Rectal smooth muscle tissue (tissue), 1 donor: ENCODE data around the gene NPDC1.

Experiments used
- H3K27ac ChIP-seq: one replicate; pipeline ENCODE4 v1.7.0; 2013; ENCODE audit warnings: low read depth, low read length, inconsistent platforms
- H3K27me3 ChIP-seq: one replicate; pipeline ENCODE4 v1.7.0; 2013; ENCODE audit warnings: low read length; ENCODE audit not compliant: control insufficient read depth, insufficient read depth
- H3K36me3 ChIP-seq: one replicate; pipeline ENCODE4 v1.7.0; 2013; ENCODE audit warnings: low read length; ENCODE audit not compliant: control insufficient read depth, insufficient read depth
- H3K4me1 ChIP-seq: one replicate; pipeline ENCODE4 v1.7.0; 2013; ENCODE audit warnings: low read length; ENCODE audit not compliant: control insufficient read depth, insufficient read depth
- H3K4me3 ChIP-seq: one replicate; pipeline ENCODE4 v1.7.0; 2013; ENCODE audit warnings: low read length
- H3K9ac ChIP-seq: one replicate; pipeline ENCODE4 v1.7.0; 2013; ENCODE audit warnings: low read length

Gene NPDC1

DNA sequence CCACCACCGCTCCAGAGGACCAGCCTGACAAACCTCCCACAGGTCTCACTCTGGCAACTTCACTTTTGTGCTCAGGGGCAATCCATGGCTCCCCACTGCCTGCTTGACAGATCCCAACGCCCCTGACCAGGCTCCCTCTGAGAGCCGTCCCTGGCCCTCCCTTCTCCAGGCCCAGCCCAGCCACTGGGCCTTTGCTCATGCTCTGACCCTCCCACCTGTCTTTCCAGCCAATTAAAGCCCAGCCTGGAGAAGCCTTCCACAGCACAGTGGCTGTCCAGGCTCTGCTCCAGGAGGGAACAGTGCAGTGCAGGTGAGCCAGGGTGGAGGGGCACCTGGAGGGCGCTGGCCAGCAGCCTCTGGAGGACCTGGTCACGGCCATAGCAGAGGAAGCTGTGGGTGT lies 4.6 kb upstream of the NPDC1 start:
- Histone ChIP-seq H3K4me3 (no peak overlapping the region), H3K27me3 (peaks cover 25% of the 10 kb centered on the region), H3K4me1 (peaks cover 14% of the 10 kb centered on the region), H3K9ac (no peak overlapping the region), H3K27ac (no peak overlapping the region), H3K36me3 (no peaks in the 10 kb centered on the region)

DNA sequence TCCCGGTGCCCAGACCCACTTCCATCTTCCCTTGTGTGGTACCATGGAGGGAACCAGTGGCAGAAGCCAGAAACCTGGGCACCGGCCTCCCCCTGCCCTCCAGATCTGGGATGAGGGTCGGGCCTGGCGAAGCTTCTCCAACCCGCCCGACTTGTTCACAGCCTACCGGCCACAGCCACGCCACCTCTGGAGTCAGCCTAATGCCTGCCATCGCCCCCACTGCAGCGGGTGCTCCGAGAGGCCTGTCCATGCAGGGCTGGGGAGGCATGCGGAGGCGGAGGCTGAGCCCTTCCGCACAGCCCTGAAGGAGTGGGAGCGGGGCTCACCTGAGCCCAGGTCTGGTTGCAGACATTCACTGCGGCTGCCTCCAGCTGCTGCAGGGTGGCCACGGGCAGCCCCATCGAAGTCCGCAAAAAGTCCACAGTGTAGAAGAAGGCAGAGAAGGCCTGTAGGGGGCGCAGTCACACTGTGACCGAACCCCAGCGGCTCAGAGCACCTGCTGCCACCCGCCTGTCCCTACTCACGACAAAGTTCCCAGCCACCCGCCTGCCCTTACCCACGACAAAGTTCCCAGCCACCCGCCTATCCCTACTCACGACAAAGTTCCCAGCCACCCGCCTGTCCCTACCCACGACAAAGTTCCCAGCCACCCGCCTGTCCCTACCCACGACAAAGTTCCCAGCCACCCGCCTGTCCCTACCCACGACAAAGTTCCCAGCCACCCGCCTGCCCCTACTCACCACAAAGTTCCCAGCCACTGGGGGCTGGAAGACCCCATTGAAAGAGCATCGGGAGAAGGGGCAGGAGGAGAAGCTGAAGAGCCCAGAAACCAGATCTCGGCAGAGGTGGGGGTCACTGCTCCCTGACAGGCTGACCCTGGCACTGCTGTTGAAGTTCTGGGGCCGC lies 3.8 kb upstream of the NPDC1 start:
- peaks cover 12% of the 10 kb centered on the region for H3K4me1 ChIP-seq

GRCh38 chr9:137048655-137049543 lies 2.9 kb upstream of the NPDC1 start:
- H3K9ac ChIP-seq: no peak overlapping the region
- no peak overlapping the region for H3K27ac ChIP-seq
- H3K36me3 ChIP-seq: no peaks in the 10 kb centered on the region
- no peak overlapping the region for H3K4me3 ChIP-seq
- H3K27me3 ChIP-seq: peaks cover 28% of the 10 kb centered on the region
- peaks cover 17% of the 10 kb centered on the region for H3K4me1 ChIP-seq

More for the DNA sequence above, 3.8 kb upstream of the NPDC1 start:
- Histone ChIP-seq H3K27me3 (peaks cover 28% of the 10 kb centered on the region), H3K9ac (no peak overlapping the region), H3K36me3 (no peaks in the 10 kb centered on the region), H3K27ac (no peak overlapping the region), H3K4me3 (no peak overlapping the region)

- H3K4me3 ChIP-seq: peak overlapping the region; percentile 68
- peaks cover 17% of the 10 kb centered on the region for H3K4me1 ChIP-seq
- no peak overlapping the region for H3K9ac ChIP-seq
- H3K36me3 ChIP-seq: no peaks in the 10 kb centered on the region
- no peak overlapping the region for H3K27ac ChIP-seq
- H3K27me3 ChIP-seq: peaks cover 25% of the 10 kb centered on the region
Observed at GRCh38 chr9:137045294-137046087, 486 bp downstream of the NPDC1 start.

DNA sequence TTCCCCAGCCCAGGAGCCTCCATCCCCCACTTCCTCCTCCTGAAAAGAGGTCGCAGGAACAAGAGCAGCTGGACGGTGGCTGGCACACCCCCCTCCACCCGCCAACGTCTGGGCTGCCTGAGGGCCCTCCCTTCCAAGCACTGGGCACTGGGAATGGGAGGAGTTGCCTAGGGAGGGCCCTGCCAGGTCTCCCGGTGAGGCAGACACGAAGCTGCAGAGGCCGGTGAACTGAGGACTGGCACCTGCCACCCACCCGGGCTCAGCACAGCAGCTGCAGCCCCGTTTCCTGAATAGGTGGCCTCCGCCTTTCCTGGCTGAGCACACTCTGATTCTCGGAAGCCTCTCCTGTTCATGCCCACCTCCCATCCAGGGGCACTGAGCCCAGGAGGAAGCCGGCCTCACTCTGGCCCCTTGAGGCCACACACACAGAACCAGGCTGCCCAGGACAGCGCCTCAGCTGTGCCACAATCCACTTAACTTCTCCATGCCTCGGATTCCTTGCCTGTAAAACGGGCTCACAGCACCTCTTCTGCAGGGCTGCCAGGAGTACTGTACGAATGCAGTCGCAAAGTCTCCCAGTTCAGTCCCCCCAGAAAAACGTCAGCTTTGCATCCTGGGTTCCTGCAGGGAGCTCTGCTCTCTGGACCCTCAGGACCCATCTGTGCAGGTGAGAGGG lies 1.3 kb downstream of the NPDC1 start:
- Histone ChIP-seq H3K36me3 (no peaks in the 10 kb centered on the region), H3K9ac (no peak overlapping the region), H3K27ac (no peak overlapping the region), H3K4me3 (peak overlapping the region; percentile 64), H3K27me3 (peaks cover 24% of the 10 kb centered on the region), H3K4me1 (peaks cover 17% of the 10 kb centered on the region)

GRCh38 chr9:137044037-137044436 lies 1.9 kb downstream of the NPDC1 start:
- Histone ChIP-seq H3K4me1 (peaks cover 15% of the 10 kb centered on the region), H3K9ac (no peak overlapping the region), H3K27ac (no peak overlapping the region)

GRCh38 chr9:137042751-137043727 lies 2.9 kb downstream of the NPDC1 start:
- Histone ChIP-seq H3K4me1 (peaks cover 15% of the 10 kb centered on the region), H3K27me3 (peaks cover 14% of the 10 kb centered on the region), H3K36me3 (no peaks in the 10 kb centered on the region), H3K4me3 (no peak overlapping the region), H3K9ac (no peak overlapping the region), H3K27ac (peak overlapping the region; percentile 30)

More at GRCh38 chr9:137044037-137044436, 1.9 kb downstream of the NPDC1 start:
- peak overlapping the region; percentile 64 for H3K4me3 ChIP-seq
- H3K36me3 ChIP-seq: no peaks in the 10 kb centered on the region
- peaks cover 18% of the 10 kb centered on the region for H3K27me3 ChIP-seq

GRCh38 chr9:137041124-137041523 lies 4.9 kb downstream of the NPDC1 start:
- Histone ChIP-seq H3K4me1 (peaks cover 12% of the 10 kb centered on the region), H3K4me3 (no peak overlapping the region), H3K27me3 (peaks cover 3% of the 10 kb centered on the region), H3K36me3 (no peaks in the 10 kb centered on the region), H3K27ac (no peak overlapping the region), H3K9ac (no peak overlapping the region)

DNA sequence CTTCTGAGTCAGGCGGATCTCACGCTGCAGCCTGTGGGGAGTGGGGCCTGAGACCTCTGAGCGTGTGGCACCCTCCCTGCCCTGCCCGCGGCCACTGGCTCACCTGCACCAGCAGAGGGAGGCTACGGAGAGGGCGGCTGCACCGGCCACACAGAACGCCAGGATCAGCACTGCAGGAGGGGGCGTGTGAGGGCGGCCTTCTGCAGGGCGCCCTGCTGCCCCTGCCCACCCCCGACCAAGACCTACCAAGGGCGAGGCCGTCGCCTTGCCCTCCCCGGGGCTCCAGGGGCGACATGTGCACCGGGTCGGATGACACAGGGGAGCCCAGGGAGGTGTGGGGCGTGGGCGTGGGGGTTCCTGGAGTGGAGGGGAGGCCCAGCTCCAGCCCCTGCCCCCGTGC lies 5.4 kb downstream of the NPDC1 start:
- Histone ChIP-seq H3K4me3 (no peak overlapping the region), H3K36me3 (no peaks in the 10 kb centered on the region), H3K4me1 (peaks cover 11% of the 10 kb centered on the region), H3K9ac (no peak overlapping the region), H3K27me3 (peaks cover 3% of the 10 kb centered on the region), H3K27ac (no peak overlapping the region)

DNA sequence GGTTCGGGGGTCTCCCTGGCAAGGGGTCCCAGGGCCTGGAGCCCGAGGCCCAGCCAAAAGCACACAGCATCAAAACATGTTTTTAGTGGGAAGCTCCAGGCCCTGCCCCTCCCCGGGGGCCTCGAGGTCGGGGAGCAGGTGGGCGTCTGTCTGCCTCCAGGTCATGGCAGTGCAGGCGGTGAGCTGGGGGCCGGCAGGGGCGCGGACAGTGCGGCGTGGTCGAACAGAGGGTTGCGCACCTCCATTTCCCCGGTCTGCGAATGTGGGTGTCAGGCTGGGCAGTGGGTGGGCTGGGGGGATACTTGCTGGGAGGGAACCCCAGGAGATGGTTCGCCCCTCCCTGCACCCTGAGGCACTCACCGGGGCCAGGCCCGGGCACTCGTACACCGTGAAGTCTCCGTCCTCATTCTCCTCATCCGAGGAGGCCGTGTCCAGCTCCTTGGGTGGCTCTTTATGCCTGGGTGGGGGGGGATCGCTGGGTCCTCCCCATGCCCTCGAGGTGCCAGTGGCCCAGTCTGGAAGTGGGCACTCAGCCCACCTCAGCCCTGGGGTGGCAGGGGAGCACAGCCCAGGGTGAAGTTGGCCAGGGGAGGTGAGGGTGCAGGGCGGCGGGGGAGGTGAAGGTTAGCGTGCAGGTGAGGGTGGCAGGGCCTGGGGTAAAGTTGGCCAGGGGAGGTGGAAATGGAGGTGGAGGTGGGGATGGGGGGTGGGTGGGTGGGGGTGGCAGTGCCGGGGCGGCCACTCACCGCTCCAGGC lies 6.2 kb downstream of the NPDC1 start:
- Histone ChIP-seq H3K27me3 (no peaks in the 10 kb centered on the region), H3K36me3 (no peaks in the 10 kb centered on the region), H3K4me3 (no peak overlapping the region), H3K4me1 (peaks cover 6% of the 10 kb centered on the region), H3K9ac (no peak overlapping the region), H3K27ac (no peak overlapping the region)
